SK-N-SH (cell line): ENCODE results near the gene GRM1. TPM values are rescaled to one million over a fixed set of nuclear protein-coding genes. Genes with fewer than 3 reads are reported as not detected.

Source experiments
- CTCF ChIA-PET: fragments of 300-600, 350-600 bp; formaldehyde crosslinking; extraction: SDS; loops from one replicate; lab custom pipeline; 2021; lab: Yijun Ruan, JAX
- POLR2A ChIA-PET: fragments of 350-600 bp; sonication (Branson Sonifier 250); formaldehyde crosslinking; extraction: SDS; loops from one replicate; lab custom pipeline; 2020; ENCODE audit warnings: antibody characterized with exemption, inconsistent platforms; lab: Yijun Ruan, JAX
- DNase-seq: peaks from one replicate; pipeline ENCODE4 v3.0.0; 2012
- H2AFZ ChIP-seq: fragments of 200-600 bp; sonication (generic); 2 replicates; pipeline ENCODE4 v1.8.1; 2016; ENCODE audit warnings: antibody characterized with exemption, mild to moderate bottlenecking, low read depth
- H3F3A ChIP-seq: fragments of 200-600 bp; sonication (generic); replicated peaks from 2 replicates; pipeline ENCODE3; 2016; ENCODE audit warnings: antibody characterized with exemption, mild to moderate bottlenecking; ENCODE audit not compliant: insufficient read depth
- H3K27ac ChIP-seq, 2 experiments: fragments of 200-500 bp in 1 of 2; fragments of 200-600 bp in 1 of 2; sonication (Bioruptor generic) in 1 of 2; sonication (generic), shearing (Covaris generic) in 1 of 2; 2 replicates each; pipeline versions ENCODE4 v1.5.1 to v1.6.1; 2014 to 2016; ENCODE audit warnings: low read depth in 2 of 2, inconsistent platforms in 1 of 2, low read length in 1 of 2, mild to moderate bottlenecking in 1 of 2, mixed read lengths in 1 of 2
- H3K27me3 ChIP-seq: fragments of 200-600 bp; sonication (generic), shearing (Covaris generic); 2 replicates; pipeline ENCODE4 v1.6.1; 2016; ENCODE audit warnings: mixed run types; ENCODE audit not compliant: insufficient read depth
- H3K36me3 ChIP-seq, 2 experiments: fragments of 200-500 bp in 1 of 2; fragments of 200-600 bp in 1 of 2; sonication (Bioruptor generic) in 1 of 2; sonication (generic) in 1 of 2; replicated peaks in 1 of 2; 2 replicates each; pipeline versions ENCODE3 to v1.5.1; 2014 to 2016; ENCODE audit warnings: low read length in 1 of 2, mild to moderate bottlenecking in 1 of 2; ENCODE audit not compliant: insufficient read depth in 2 of 2, control insufficient read depth in 1 of 2
- H3K4me1 ChIP-seq, 2 experiments: fragments of 200-500 bp in 1 of 2; fragments of 200-600 bp in 1 of 2; sonication (Bioruptor generic) in 1 of 2; sonication (generic), shearing (Covaris generic) in 1 of 2; 2 replicates each; pipeline versions ENCODE4 v1.5.1 to v1.6.1; 2014 to 2016; ENCODE audit warnings: low read depth in 1 of 2, low read length in 1 of 2, mixed run types in 1 of 2; ENCODE audit not compliant: insufficient read depth in 2 of 2, control insufficient read depth in 1 of 2
- H3K4me2 ChIP-seq: fragments of 200-600 bp; sonication (generic), shearing (Covaris generic); 2 replicates; pipeline ENCODE4 v1.6.1; 2017; ENCODE audit warnings: mixed run types
- H3K4me3 ChIP-seq, 2 experiments: fragments of 200-500 bp in 1 of 2; fragments of 200-600 bp in 1 of 2; sonication (Bioruptor generic) in 1 of 2; sonication (generic), shearing (Covaris generic) in 1 of 2; 2 replicates each; pipeline versions ENCODE4 v1.5.1 to v1.8.1; 2014 to 2016; ENCODE audit warnings: low read depth in 2 of 2, inconsistent platforms in 1 of 2, low read length in 1 of 2, mild to moderate bottlenecking in 1 of 2, mixed read lengths in 1 of 2, moderate library complexity in 1 of 2
- H3K79me2 ChIP-seq: fragments of 200-600 bp; sonication (generic); 2 replicates; pipeline ENCODE4 v1.8.1; 2017; ENCODE audit warnings: mild to moderate bottlenecking; ENCODE audit not compliant: insufficient read depth
- H3K9ac ChIP-seq: fragments of 200-600 bp; sonication (generic); 2 replicates; pipeline ENCODE4 v1.6.1; 2017; ENCODE audit warnings: mixed run types
- H3K9me2 ChIP-seq: fragments of 200-600 bp; sonication (generic); 2 replicates; pipeline ENCODE4 v1.6.1; 2017; ENCODE audit warnings: mixed run types
- H3K9me3 ChIP-seq: fragments of 200-600 bp; sonication (generic); 2 replicates; pipeline ENCODE4 v1.6.1; 2017; ENCODE audit warnings: mixed run types, mild to moderate bottlenecking, moderate library complexity
- H4K20me1 ChIP-seq: fragments of 200-600 bp; sonication (generic); 2 replicates; pipeline ENCODE4 v1.6.1; 2017; ENCODE audit warnings: mild to moderate bottlenecking, mixed run types; ENCODE audit not compliant: insufficient read depth
- CHD2 ChIP-seq: fragments of 150-350 bp; IDR thresholded peaks from 2 replicates; pipeline ENCODE4 v1.6.1; 2018; ENCODE audit warnings: low read length; ENCODE audit not compliant: partially characterized antibody
- FOXM1 ChIP-seq: IDR thresholded peaks from 2 replicates; pipeline ENCODE4 v1.4.0; 2012; ENCODE audit warnings: low read depth, mild to moderate bottlenecking
- MXI1 ChIP-seq: IDR thresholded peaks from 2 replicates; pipeline ENCODE4 v1.6.1; 2012; ENCODE audit warnings: mild to moderate bottlenecking, low read depth, low read length, improper control_type of control experiment
- NFIC ChIP-seq: IDR thresholded peaks from 2 replicates; pipeline ENCODE4 v1.4.0; 2012; ENCODE audit warnings: borderline replicate concordance
- POLR2AphosphoS5 ChIP-seq: IDR thresholded peaks from 2 replicates; pipeline ENCODE4 v1.6.1; 2012; ENCODE audit warnings: low read depth, low read length
- RCOR1 ChIP-seq: fragments of 150-350 bp; IDR thresholded peaks from 2 replicates; pipeline ENCODE4 v1.6.1; 2017; ENCODE audit warnings: antibody characterized with exemption, low read length
- RFX5 ChIP-seq: IDR thresholded peaks from 2 replicates; pipeline ENCODE4 v1.6.1; 2012; ENCODE audit warnings: mild to moderate bottlenecking, improper control_type of control experiment, low read length
- RXRA ChIP-seq: IDR thresholded peaks from 2 replicates; pipeline ENCODE4 v1.4.0; 2012; ENCODE audit warnings: low read depth, mild to moderate bottlenecking, borderline replicate concordance
- SIN3A ChIP-seq: IDR thresholded peaks from 2 replicates; pipeline ENCODE4 v1.6.1; 2012; ENCODE audit warnings: low read depth, mild to moderate bottlenecking, low read length, moderate library complexity, borderline replicate concordance
- TCF12 ChIP-seq: IDR thresholded peaks from 2 replicates; pipeline ENCODE4 v1.4.0; 2012
- YY1 ChIP-seq: IDR thresholded peaks from 2 replicates; pipeline ENCODE4 v1.4.0; 2012; ENCODE audit warnings: low read depth, mild to moderate bottlenecking
- WGBS: methylation state at CpG from one replicate; pipeline ENCODE4 v1.1.6; 2017; ENCODE audit warnings: low lambda C conversion rate; 5-methylcytosine and 5-hydroxymethylcytosine counted together
- polyA plus RNA-seq, 3 experiments: library from polyadenylated mRNA; depleted of rRNA; stranded (reverse); fragments of >200 nt; gene quantifications; 2 replicates each; pipeline ENCODE4 v1.2.3, GENCODE V29; 2012
- TF ChIP-seq, protein P1 (sequence below): fragments of 150-350 bp; IDR thresholded peaks from 2 replicates; pipeline ENCODE4 v1.6.1; 2017; ENCODE audit warnings: antibody characterized with exemption, low read length, low read depth, borderline replicate concordance
- TF ChIP-seq, protein P2 (sequence below): IDR thresholded peaks from 2 replicates; pipeline ENCODE4 v1.4.0; 2012; ENCODE audit warnings: low read depth
- TF ChIP-seq, protein P3 (sequence below): IDR thresholded peaks from 2 replicates; pipeline ENCODE4; 2012
- TF ChIP-seq, protein P4 (sequence below): fragments of 150-350 bp; IDR thresholded peaks from 2 replicates; pipeline ENCODE4 v1.6.1; 2016; ENCODE audit warnings: mild to moderate bottlenecking, low read depth, low read length

The GRM1 gene
- polyA plus RNA-seq, 1 of the 3 experiments (the other 2 are of a cell fraction): 0.05 TPM

DNA sequence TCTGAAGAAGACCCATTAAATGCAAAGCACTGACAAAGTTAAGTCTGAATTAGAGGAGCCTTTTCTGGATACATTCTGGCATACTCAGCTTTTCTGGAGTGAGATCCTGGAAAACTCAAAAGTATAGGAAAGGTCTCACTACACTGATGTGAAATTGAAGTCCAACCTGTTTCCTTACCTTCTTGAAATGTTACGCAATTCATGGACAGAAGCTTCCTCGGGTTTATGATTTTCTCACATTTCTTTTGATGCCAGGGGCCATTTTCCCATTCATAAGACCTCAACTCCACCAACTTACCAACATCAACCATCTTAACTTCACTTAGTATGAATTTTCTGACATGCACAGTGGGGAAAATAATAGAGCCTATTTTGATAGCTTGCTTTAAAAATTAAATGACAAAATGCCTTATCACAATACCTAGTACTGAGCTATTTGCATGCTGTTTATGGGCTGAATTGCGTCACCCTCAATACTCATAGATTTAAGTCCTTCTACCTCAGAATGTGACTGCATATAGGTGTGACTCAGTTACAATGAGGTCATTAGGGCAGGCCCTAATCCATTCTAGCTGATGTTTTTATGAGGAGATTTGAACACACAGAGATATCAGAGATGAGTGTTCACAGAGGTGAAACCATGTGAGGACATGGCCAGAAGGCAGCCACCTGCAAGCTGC, 441.4 kb downstream of the GRM1 start:
- H3K4me3 ChIP-seq: no peak overlapping the region
- no peaks in the 10 kb centered on the region for H3K4me1 ChIP-seq
- no peak for TF ChIP-seq FOXM1
- TF ChIP-seq, protein P1, sequence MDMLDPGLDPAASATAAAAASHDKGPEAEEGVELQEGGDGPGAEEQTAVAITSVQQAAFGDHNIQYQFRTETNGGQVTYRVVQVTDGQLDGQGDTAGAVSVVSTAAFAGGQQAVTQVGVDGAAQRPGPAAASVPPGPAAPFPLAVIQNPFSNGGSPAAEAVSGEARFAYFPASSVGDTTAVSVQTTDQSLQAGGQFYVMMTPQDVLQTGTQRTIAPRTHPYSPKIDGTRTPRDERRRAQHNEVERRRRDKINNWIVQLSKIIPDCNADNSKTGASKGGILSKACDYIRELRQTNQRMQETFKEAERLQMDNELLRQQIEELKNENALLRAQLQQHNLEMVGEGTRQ: no peak
- TF ChIP-seq RXRA: no peak
- no peak for TF ChIP-seq MXI1
- no peak for TF ChIP-seq CHD2
- TF ChIP-seq, all 33 proteins: peak for 0
- Histone ChIP-seq H3K9ac (no peak overlapping the region), H4K20me1 (no peaks in the 10 kb centered on the region), H3K36me3 (no peaks in the 10 kb centered on the region), H2AFZ (no peak overlapping the region), H3K9me3 (no peaks in the 10 kb centered on the region), H3K4me2 (no peak overlapping the region), H3K9me2 (no peaks in the 10 kb centered on the region), H3K27ac (no peak overlapping the region), H3F3A (no peaks in the 10 kb centered on the region), H3K79me2 (no peaks in the 10 kb centered on the region), H3K27me3 (no peaks in the 10 kb centered on the region)
- WGBS: 60% methylated on average over 3 of the region's 3 CpGs
- ChIA-PET CTCF (no interaction called here), POLR2A (no interaction called here)
- DNase-seq: no peak

DNA sequence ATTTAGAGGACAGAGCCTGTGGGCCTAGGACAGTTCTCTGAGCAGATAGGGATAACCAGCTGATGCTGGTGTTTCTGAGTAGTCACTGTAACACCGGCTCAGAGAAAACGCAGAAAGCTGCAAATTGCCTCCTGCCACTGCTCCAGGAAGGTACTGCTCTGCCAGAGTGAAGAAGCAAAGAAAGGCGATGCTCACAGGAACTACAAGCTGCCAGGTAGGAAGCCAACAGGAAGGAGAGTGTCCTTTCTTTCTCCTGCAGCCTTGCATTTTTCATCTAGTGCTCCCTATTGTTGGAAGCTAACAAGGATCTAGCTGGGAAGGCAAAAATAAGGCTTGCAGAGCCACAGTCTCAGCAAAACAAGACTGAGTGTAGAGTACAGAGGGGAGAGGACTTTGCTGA, 444.1 kb downstream of the GRM1 start:
- H3K79me2 ChIP-seq: no peaks in the 10 kb centered on the region
- H3K27me3 ChIP-seq: no peaks in the 10 kb centered on the region
- no peak overlapping the region for H3K4me2 ChIP-seq
- POLR2A ChIA-PET: no interaction called here
- CTCF ChIA-PET: interaction anchor here (2.7 kb wide), 1 partner anchor 11 kb away, joined by 6 read pairs; no protein-coding TSS in a partner anchor
- H3K4me1 ChIP-seq: no peaks in the 10 kb centered on the region
- H3K9me3 ChIP-seq: no peaks in the 10 kb centered on the region
- H2AFZ ChIP-seq: no peak overlapping the region
- H3K36me3 ChIP-seq: no peaks in the 10 kb centered on the region
- no peak for DNase-seq
- no peak overlapping the region for H3K4me3 ChIP-seq
- H3K27ac ChIP-seq: no peak overlapping the region
- H3K9ac ChIP-seq: no peak overlapping the region
- 49% methylated on average over 3 of the region's 3 CpGs for WGBS
- TF ChIP-seq, protein P2, sequence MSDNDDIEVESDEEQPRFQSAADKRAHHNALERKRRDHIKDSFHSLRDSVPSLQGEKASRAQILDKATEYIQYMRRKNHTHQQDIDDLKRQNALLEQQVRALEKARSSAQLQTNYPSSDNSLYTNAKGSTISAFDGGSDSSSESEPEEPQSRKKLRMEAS: no peak
- TF ChIP-seq POLR2AphosphoS5 (no peak), RCOR1 (no peak), NFIC (no peak), YY1 (no peak), TCF12 (no peak), SIN3A (no peak), RFX5 (no peak)
- TF ChIP-seq, protein P3, sequence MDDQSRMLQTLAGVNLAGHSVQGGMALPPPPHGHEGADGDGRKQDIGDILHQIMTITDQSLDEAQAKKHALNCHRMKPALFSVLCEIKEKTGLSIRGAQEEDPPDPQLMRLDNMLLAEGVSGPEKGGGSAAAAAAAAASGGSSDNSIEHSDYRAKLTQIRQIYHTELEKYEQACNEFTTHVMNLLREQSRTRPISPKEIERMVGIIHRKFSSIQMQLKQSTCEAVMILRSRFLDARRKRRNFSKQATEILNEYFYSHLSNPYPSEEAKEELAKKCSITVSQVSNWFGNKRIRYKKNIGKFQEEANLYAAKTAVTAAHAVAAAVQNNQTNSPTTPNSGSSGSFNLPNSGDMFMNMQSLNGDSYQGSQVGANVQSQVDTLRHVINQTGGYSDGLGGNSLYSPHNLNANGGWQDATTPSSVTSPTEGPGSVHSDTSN: no peak
- TF ChIP-seq, protein P4, sequence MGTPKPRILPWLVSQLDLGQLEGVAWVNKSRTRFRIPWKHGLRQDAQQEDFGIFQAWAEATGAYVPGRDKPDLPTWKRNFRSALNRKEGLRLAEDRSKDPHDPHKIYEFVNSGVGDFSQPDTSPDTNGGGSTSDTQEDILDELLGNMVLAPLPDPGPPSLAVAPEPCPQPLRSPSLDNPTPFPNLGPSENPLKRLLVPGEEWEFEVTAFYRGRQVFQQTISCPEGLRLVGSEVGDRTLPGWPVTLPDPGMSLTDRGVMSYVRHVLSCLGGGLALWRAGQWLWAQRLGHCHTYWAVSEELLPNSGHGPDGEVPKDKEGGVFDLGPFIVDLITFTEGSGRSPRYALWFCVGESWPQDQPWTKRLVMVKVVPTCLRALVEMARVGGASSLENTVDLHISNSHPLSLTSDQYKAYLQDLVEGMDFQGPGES: no peak
- TF ChIP-seq, protein P1: no peak
- no peaks in the 10 kb centered on the region for H3K9me2 ChIP-seq
- no peaks in the 10 kb centered on the region for H4K20me1 ChIP-seq
- no peaks in the 10 kb centered on the region for H3F3A ChIP-seq
